GM15510 (cell line): ENCODE measurements around the gene PIH1D1.

ENCODE experiments used
- POLR2A ChIP-seq: IDR thresholded peaks from 3 replicates; pipeline ENCODE4 v1.6.1; 2011; ENCODE audit warnings: borderline replicate concordance; ENCODE audit not compliant: insufficient read length; ENCODE audit errors: extremely low read depth

PIH1D1 gene

DNA sequence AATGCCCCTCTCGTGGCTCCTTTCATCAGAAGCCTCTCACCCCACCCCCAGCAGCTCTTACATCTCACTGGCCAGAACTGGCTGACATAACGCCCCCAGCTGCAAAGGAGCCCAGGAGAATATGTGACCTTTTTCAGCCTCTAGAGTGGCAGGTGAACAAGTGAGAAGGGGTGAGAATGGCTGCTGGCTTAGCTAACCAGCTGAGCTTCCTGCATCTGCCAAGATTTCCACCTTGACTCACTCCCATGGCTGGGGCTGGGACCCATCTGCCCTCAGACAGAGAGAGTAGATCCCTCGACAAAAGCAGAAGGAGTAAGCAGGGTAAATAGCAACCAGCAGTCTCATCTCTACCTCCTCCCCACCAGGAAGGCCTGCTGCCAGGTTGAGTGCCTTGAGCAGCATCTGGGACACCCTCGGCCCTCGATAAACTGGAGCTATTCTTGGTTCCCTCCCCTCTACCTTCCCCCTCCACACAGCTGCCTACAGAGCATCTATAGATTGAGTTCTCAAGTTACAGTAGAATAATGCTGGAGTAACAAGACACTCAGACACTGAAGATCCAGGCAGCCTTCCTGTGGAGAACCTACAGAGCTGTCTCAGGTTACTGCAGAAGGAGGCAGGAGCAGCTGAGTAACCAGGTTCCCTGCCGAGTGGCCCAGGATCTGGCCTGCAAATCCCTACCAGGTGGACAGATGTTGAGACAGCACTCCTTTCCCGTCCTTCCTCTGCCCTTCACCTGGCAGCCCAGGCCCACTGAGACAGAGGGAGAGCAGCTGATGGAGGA, 48.0 kb downstream of the PIH1D1 start:
- no peak for TF ChIP-seq POLR2A

DNA sequence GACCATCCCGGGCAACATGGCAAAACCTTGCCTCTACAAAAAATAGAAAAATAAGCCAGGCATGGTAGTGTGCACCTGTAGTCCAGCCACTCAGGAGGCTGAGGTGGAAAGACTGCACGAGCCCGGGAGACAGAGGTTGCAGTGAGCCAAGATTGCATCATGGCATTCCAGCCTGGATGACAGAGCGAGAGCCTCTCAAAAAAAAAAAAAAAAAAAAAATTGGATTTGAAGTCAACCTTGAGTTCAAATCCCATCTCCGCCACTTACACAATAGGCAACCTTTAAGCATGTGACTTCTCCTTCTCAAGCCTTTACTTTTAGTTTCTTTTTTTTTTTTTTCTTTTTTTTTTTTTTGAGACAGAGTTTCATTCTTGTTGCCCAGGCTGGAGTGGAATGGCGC, 51.6 kb downstream of the PIH1D1 start:
- no peak for TF ChIP-seq POLR2A

DNA sequence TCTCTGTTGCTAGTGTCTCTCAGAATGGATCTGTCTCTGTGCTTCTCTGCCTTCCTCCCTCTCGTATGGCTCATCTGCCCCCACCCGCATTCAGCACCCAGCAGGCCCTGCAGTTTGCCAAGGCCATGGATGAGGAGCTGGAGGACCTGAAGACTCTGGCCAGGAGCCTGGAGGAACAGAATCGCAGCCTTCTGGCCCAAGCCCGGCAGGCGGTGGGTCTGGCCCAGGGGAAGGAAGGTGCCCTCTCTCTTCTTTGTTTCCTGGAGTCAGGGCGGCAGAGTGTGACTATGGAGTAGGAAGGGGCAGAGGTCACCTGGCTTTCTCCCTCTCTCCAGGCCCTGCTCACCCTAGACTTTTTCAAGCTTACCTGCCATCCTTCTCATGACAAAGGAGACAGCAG, 52.7 kb downstream of the PIH1D1 start:
- TF ChIP-seq POLR2A = no peak

DNA sequence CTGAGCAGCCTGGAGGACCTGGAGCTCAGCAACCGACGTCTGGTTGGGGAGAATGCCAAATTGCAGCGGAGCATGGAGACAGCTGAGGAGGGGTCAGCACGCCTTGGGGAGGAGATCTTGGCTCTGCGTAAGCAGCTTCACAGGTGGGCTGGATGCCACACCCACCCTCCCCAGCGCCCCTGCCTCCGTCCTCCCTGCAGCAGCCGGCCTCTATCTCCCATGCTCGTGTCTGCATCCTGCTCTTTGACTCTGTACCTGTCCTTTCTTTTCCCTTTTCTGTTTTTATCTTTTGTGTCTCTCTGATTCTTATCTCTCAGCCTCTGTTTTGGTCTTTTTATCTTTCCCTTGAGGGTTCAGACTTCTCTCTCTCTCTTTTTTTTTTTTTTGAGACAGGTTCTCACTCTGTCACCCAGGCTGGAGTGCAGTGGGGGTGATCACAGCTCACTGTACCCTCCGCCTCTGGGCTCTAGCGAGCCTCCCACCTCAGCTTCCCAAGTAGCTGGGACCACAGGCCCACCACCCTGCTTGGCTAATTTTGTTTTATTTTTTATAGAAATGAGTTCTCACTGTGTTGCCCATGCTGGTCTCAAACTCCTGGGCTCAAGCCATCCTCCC, 53.5 kb downstream of the PIH1D1 start:
- no peak for TF ChIP-seq POLR2A

DNA sequence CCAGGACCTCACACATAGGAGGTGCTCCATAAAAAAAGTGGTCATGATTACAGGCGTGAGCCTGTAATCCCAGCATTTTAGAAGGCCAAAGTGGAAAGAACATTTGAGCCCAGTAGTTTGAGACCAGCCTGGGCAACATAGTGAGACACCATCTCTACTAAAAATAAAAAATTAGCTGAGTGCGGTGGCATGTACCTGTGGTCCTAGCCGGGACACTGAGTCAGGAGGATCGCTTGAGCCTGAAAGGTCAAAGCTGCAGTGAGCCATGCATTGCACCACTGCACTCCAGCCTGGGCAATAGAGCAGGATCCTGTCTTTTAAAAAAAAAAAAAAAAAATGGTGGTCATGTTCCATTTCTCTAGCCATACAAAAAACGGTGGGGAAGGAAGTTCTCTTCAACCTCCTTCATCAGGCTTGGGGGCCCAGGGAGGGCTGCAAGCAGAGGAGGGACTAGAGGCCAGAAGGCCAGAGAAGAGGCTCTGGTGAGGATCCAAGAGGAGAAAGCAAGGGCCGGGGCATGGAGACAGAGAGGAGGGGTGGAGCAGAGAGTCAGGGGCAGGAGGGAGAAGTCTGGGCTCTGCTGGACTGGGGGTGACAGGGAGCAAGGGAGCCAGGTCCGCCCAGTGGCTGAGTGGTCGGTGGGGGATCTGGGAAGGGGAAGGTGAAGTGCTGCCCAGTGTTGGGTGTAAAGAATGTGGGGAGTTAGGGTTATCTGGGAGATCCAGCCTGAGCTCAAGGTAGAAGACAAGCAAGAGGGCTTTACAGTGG, 54.7 kb downstream of the PIH1D1 start:
- TF ChIP-seq POLR2A = no peak
